ENCODE results near the gene KIF26B.
"Not testable (repeated sequence)": the region's sequence is repeated elsewhere in the genome, so short reads cannot be mapped to it uniquely, and the experiment has no call there.

Gene KIF26B

DNA sequence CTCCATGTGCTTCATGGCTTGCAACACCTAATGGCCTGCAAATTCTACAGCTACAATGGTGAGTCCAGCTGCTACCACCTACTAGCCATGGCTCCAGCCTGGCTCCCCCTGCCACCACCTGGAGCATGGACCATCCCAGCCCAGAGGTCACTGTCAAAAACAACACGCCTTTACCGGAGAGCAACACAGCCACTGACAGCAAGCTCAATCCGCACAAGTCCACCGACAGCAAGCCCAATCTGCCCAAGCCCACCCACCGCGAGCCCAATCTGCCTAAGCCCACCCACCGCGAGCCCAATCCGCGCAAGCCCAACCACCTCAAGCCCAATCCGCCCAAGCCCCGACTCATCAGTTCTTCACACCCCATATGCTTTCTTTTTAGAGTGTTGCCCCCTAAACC is 128.2 kb downstream of the KIF26B start:
- DNase-seq (ENCODE audit: low read depth) = no peak

DNA sequence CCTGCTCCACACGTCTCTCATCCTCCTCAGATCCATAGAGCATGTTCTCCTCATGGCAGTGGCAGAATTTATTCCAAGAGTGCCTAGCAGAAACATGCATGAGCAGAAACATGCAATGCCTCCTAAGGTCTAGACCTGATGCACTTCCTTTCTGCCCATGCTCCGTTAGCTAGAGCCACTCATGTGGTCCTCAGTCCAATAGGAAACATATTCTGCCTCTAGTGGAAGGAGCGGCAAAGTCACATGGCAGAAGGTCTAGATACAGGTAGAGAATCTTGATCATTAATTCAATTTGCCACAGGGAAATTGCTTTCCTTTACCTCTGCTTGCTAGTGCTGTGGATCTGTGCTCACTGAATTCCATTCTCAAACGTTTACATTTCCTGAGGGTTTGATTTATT is 130.4 kb downstream of the KIF26B start:
- DNase-seq (ENCODE audit: low read depth) = no peak

DNA sequence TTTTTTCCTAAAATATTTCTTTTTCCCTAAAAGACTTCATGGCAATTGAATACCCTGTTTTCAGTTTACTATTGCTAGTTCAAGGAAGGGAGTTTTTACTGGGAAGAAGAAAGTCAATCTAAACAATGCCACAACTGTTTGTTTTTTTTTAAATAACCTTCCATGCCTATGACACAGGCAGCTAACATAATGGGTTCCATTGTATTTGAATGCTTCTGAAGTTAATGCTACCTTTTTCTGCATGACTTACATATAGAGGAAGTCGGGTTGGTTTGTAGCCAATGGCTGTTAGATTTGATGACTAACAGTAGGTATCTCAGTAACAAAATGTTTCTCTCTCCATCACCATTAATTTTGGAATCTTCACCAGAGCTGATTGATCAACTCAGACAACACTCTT is 134.0 kb downstream of the KIF26B start:
- DNase-seq (ENCODE audit: low read depth) = no peak

DNA sequence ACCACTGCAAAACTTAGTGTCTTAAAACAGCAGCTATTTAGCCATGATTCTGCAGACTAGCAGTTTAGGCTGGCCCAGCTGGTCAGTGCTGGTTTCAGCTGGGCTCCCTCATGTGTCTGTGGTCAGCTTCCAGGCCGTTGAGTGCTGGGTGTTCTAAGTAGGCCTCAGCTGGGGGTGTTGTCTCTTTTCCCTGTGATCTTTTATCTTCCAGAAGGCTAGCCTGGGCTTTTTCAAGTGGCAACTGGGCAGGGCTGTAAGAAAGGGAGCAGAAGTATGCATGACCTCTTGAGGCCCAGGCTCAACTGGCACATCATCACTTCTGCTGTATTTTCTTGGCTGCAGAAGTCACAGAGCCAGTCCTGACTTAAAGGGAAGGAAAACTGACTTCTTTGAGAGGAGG is 136.1 kb downstream of the KIF26B start:
- DNase-seq (ENCODE audit: low read depth) = no peak

DNA sequence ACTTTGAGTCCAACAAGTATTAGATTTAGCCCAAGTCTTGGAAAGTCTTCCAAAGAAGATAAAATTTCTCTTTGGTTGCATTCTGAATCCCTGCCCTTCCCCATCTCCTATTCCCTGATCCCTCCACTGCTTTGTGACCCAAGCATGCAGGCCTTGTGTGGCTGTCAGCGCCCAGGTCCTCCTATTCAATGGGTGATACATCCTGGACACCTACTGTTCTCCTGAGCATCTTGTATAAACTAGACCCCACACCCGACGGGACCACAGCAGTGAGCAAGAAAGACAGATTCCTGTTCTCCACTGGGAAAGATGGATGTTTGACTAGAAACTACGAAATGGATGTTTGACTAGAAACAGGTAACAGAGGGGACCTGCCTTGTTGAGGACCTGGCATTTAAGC is 136.6 kb downstream of the KIF26B start:
- no peak for DNase-seq (ENCODE audit: low read depth)

DNA sequence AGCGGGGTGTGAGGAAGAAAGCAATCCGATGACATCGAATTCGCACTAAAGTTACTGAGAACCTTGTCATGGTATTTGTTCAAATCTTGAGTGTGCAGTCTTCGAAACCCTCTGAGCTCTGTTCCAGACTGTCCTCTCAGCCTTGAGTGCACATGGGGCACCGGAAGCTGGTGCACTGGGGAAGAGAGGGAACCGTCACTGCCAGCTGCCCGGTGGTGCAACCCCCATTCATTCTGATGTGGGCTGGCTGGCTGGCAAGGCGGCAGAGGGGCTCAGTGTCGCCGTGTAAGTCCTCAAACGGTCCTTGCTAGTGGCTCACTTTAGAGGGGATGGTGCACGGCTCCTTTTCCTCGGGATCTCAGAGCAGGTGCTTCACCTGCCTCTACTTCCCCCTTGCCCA is 137.4 kb downstream of the KIF26B start:
- DNase-seq (ENCODE audit: low read depth) = no peak

DNA sequence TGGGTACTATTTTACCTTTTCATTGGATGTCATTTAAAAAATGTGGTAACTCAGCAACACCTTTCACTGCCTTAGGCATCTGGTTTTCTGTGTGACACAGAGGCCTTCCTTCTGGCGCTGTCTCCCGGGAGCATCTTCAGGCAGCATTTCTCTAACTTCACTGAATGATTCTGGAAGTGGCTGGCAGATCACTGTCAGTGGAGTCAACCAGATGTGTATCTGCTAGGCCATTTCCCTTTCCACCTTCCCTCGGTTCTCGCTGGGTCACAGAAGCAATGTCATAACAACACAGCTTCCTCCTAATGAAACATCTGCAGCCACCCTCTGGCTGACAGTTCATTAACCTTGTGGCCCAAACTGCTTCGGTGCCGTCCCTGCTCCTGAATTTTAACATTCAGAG is 137.8 kb downstream of the KIF26B start:
- DNase-seq (ENCODE audit: low read depth) = no peak

DNA sequence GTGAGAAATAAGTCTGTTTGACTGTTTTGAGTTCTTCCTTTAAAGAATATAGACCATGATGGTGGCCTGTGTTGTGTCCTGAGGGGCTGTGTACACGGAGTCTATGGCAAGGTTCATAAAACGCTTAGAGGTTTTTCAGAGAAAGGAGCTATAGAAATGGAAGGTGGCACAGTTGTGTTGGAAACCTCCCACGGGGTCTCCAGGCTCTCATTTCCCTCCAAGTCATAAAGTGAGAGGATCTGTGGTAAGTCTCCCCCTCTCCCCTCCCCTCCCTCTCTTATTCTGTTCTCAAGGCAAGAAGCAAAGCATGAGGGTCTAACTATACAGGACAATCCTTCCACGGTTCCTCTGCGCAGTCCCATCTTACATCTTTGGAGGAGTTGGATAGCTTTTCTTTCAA is 139.2 kb downstream of the KIF26B start:
- DNase-seq (ENCODE audit: low read depth) = no peak

DNA sequence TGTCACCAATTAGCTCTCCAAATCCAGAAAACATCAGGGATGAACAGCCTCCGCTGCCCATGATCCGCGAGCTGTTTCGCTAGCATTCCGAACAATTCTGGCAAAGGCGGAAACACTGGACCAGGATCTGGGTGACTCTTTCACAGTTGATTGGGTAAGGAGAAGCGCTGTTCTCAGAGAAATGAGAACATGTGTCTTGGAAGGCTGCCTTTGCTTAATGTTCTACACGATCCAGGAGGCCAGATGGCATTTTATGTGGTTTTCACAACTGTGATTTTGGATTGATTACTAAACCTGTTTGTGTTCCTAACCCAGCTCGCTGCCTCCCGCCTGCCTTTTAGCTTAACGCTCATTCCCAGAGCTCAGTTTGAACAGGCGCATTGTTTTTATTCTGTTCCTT is 144.0 kb downstream of the KIF26B start:
- DNase-seq (ENCODE audit: low read depth) = no peak

DNA sequence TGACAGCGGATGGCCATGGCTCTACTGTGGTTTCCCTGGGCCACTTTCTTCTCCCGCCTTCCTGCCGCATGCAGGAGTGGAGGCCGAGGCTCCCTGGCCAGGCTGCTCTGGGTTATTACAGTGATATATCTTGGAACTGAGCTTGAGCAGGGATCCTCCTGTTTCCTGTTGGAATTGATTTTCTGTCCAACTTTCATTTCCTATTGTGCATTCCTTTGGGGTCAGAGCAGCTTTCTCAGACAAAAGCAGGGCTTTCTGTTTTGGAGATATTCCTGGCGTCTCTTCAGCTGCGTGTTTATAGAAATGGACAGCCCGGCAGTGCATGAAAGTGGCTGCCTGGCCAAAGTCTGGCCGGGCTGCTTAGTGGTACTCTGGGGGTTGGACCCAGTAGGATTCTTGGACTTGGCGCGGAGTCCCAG is 146.4 kb downstream of the KIF26B start:
- no peak for DNase-seq (ENCODE audit: low read depth)

DNA sequence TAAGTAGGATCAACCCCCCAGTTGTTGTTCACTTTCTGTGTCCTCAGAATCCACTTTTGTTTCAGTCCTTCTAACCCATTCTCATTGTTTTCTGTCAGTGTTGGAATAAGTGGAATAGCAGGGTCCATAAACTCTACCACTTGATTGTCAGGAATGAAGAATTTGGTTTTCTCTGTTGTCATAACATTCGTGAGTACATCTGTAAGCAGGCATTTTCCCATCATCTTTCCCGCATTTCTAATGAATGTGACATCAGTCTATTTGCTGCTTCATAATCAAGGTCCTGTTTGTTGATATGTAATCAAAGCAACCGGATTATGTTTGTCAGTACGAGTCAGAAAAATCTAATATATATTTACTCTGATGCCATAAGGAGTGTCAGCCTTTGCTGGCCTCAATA is 147.1 kb downstream of the KIF26B start:
- DNase-seq (ENCODE audit: low read depth) = no peak

DNA sequence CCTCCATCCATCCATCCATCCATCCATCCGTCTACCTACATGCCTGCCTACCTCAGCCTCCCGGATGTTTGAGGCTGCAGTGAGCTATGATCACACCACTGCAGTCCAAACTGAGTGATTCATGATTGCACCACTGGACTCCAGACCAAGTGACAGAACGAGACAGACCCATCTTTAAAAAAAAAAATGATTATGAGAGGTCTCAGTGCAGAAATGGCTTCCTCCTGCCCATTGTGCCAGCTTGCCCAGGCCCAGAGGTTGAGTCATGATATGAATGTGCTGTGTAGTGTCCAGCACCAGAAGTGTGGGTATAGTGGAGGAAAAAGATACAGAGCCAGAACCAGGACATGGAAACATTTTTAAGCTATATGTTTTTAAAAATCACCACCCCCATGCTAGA is 149.9 kb downstream of the KIF26B start:
- DNase-seq (ENCODE audit: low read depth) = no peak

DNA sequence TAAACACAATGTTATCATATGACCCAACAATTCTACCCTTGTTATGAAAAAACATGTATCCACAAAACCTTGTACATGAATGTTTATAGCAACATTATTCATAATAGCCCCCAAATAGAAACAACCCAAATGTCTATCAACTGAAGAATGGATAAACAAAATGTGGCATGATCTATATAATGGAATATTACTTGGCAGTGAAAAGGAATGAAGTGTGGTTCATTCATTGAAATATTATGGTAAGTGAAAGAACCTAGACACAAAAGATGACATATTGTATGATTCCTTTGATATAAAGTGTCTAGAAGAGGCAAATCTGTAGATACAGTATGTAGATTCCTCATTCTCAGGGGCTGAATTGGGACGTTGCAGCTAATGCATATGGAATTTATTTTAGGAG is 151.2 kb downstream of the KIF26B start:
- DNase-seq (ENCODE audit: low read depth) = no peak

DNA sequence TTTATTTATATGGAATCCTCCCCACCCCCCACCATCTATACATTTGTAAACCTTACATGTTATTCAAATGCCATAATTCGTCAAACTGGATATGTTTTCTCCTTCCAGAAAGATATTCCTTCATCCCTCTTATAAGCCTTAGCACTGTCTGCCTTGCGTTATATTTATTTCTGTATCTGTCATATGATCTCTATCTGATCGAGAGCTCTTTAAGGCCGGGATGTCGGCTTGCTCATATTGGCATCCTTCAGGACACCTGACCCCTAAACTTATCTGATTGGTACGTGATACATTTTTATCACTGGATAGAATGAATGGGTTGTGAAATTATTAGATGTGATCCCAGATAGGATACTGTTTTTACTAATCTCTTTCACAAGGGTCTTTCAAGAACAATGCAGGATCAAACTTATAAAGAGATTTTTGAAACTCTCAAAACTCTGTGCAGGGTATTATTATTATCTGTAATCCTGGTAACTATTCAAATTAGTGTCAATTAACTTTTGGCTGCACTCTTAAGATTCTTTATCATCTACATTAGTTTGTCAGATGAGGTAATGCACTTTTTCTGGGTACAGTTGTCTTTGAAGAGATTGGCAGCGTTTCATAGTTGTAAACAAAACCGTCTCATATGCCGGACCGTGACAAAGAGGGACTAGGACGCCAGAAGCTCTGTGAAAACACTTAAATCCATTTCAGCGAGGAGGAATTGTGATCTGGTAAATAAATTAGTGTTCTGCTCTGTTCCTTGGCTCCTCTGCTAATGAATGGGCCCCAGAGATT is 152.0 kb downstream of the KIF26B start:
- no peak for DNase-seq (ENCODE audit: low read depth)

DNA sequence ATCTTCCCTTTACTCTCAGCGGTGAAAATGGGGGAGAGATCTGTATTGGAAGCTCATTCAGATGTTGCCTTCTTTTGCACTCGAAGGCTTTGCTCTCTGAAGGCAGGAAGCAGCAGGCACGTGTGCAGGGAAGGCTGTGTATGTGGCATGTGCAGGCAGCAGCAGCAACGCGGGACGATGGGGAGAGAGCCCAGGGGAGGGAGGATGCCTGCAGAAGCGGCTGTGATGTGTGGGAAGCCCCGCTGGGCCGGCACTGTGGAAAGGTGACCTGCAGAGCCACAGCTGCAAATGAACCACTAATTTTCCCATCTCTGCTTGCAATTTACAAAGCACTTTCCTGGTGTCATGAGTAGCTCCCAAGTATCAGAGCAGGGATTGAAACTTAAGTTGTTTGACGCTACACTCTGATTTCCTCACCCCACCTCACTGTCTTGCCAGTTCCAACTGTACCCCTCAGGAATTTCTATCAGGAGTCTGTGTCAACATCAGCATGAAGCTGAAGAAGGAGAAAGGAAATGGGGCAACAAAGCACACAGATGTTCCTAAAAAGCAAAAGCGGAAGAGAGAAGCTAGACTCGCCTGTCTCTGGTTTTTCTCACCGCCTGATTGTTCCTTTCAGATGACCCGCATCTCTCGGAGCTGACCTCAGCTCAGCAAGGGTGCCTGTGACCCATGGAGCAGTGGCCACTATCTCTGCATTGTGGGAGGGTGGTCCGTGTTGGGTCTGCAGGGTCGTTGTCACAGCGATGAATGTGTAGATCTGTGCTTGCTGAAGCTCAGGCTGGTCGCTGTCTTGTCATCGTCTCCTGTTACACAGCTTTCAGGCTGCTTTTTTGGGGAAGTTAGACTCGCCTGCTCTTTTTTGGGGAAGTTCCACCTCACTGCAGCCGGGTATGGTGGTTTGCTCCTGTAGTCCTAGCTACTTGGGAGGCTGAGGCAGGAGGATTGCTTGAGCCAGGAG is 156.1 kb downstream of the KIF26B start:
- no peak for DNase-seq (ENCODE audit: low read depth)

DNA sequence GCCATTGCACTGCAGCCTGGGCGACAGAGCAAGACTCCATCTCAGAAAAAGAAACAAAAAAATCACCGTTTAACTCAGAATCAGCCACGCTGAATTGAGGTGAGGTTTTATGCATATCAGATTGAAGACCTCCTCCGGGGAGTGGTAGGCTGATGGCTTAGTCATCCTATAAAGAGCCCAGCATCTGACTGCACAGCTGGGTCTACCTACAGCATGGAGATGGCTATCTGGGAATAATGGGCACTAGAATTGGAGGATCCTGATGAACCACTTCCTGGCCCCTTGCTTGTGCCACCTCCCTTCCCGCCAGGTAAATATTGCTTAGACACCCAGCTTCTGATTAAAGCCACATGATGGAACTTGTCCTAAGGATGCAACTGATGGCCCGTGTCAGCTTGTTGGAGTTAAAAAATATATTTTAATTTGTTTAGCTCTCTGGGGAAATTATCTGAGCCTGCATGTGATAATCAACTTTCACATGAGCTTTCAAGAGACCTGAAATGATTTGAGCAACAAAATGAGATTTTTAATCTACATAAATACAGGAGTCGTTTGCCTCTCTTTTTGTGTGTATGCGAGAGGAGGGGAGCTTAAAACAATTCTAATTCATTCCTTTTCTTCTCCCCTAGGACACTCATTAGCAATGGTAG is 157.2 kb downstream of the KIF26B start:
- DNase-seq (ENCODE audit: low read depth) = no peak

DNA sequence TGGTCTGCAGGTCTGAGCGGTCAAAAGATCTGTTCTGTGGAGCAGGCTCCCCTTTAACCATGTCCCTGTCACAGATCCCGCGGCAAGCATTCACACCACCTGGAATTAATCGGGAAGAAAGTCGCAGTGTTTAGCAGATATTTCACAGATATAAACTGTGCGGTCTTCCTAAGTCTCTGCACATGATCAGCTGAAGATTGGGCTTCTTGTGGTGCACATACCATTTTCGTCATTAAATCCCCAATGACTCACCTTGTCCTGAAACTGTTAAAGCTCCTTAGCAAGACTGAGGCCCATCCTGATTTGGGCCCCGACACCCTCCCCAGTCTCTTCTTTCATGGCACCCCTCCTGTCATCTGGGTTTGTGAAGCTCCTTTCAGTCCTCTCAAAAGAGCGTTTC is 158.8 kb downstream of the KIF26B start:
- no peak for DNase-seq (ENCODE audit: low read depth)

DNA sequence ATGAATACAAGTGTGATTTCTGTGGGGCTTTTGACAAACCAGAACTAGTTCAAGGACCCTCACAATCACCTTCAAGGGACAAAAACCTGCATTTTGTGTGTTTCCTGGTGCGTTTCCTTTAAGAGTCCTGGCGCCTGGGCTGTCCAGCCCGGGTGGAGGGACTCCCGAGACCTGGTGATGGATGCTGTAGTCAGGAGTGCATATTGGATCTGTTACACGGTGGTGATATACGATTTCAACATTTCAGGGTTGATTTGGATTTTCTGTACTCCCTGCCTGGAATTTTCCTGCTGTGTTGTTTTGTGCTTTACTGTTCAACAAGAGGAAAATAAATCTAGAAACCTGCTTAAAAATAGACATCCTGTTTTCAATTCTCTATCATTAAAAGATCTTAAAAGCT is 162.0 kb downstream of the KIF26B start:
- no peak for DNase-seq (ENCODE audit: low read depth)

DNA sequence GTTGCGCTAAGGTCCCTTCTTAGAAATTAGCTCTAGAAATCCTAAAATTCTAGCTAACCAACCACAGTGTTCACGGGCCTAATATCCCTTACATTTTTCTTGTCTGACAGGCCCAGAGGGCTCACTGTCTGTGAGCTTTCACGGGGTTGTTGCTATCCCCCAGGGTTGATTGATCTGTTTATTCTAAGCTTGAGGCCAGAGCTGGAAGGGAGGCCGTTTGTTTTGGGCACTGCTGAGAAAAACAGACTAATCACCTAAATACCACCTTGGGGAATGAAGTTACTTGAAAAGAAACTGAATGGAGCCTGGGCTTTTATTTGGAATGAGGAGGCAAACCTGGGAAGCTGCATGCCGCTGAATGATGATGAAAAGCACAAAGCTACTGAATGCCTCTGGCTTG is 162.4 kb downstream of the KIF26B start:
- no peak for DNase-seq (ENCODE audit: low read depth)

DNA sequence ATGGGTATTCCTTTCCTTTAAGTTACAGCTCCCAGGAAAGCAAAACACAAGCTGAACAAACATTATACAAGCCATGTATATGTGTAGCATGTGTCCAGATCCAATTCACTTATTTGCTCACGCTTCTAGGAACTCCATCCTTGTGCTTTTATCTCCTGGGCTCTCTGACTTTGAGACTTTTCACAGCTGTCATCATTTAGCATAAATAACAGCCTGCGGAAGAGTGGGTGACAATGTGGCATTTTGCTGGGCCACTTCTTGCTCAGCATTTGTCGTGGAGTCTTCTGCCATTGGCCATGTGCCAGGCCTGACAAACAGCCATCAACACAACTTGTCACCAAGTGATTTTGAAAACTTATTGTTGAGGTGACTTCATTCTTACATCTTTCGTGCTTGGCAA is 164.3 kb downstream of the KIF26B start:
- DNase-seq (ENCODE audit: low read depth) = no peak

DNA sequence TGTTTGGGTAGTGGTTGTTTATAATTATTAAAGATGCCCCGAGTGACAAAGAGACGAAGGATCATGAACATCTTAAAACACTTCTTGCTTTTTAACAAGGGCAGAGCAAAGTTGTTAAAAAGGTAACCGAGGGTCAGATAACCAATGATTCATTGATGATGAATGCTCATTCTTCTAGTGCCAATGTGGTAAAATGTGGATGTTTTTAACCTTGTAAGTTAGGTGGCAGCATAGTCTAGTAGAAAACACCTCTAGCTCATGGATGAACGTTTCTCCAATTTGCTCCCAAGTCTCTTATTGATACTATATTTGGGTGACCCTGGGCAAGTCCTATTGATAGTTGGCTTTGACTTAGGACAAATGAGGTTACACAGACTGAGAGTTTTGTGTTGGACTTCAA is 167.9 kb downstream of the KIF26B start:
- DNase-seq (ENCODE audit: low read depth) = no peak

DNA sequence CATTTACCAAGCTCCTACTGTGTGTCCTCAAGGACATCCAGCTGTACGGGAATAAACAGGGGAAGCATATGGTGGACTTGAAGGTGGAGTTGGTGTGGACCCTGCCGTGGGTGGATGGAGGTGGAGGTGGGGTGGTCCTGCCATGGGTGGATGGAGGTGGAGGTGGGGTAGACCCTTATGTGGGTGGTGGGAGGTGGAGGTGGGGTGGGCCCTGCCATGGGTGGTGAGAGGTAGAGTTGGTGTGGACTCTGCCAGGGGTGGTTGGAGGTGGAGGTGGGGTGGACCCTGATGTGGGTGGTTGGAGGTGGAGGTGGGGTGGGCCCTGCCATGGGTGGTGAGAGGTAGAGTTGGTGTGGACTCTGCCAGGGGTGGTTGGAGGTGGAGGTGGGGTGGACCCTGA is 169.0 kb downstream of the KIF26B start:
- not testable (repeated sequence) for DNase-seq (ENCODE audit: low read depth)
